NB4 (cell line): ENCODE measurements around the gene RBKS.

Source experiments
- DNase-seq: peaks from one replicate; pipeline ENCODE4 v3.0.0; 2010; ENCODE audit warnings: low read depth
- H3K4me3 ChIP-seq: one replicate; pipeline ENCODE4 v1.5.1; 2011; ENCODE audit warnings: mild to moderate bottlenecking, low read depth, low read length, moderate library complexity
- CTCF ChIP-seq: IDR thresholded peaks from one replicate; pipeline ENCODE4 v1.5.1; 2012; ENCODE audit warnings: low read depth, low read length
- MAX ChIP-seq: IDR thresholded peaks from 2 replicates; pipeline ENCODE4 v1.6.1; 2011; ENCODE audit warnings: low read depth, low read length
- MYC ChIP-seq: IDR thresholded peaks from 2 replicates; pipeline ENCODE4 v1.6.1; 2011; ENCODE audit warnings: low read depth, low read length
- POLR2A ChIP-seq: IDR thresholded peaks from 2 replicates; pipeline ENCODE4 v1.6.1; 2011; ENCODE audit warnings: mild to moderate bottlenecking; ENCODE audit not compliant: insufficient read length; ENCODE audit errors: extremely low read depth

The RBKS gene

GRCh38 chr2:27762951-27763906 lies 127.0 kb downstream of the RBKS start:
- no peak overlapping the region for H3K4me3 ChIP-seq
- no peak for DNase-seq
- TF ChIP-seq MAX (no peak), POLR2A (no peak), CTCF (no peak), MYC (no peak)

- TF ChIP-seq CTCF: no peak
- peak; percentile 29; the same call in 1 of the 2 replicates for TF ChIP-seq MYC
- peak; percentile 25; the same call in 1 of the 2 replicates for TF ChIP-seq MAX
- no peak for TF ChIP-seq POLR2A
- no peak overlapping the region for H3K4me3 ChIP-seq
- peak; percentile 98 for DNase-seq
Observed at GRCh38 chr2:27756544-27757498, 133.4 kb downstream of the RBKS start.

GRCh38 chr2:27756091-27756490 lies 134.1 kb downstream of the RBKS start:
- H3K4me3 ChIP-seq: no peak overlapping the region
- TF ChIP-seq POLR2A: no peak
- TF ChIP-seq MAX: no peak
- no peak for TF ChIP-seq MYC
- TF ChIP-seq CTCF: no peak
- no peak for DNase-seq

- DNase-seq: peak; percentile 40
- H3K4me3 ChIP-seq: no peak overlapping the region
- TF ChIP-seq POLR2A: no peak
- no peak for TF ChIP-seq CTCF
- TF ChIP-seq MYC: no peak
- TF ChIP-seq MAX: no peak
Observed at GRCh38 chr2:27754831-27755230, 135.4 kb downstream of the RBKS start.

GRCh38 chr2:27754138-27754588 lies 136.0 kb downstream of the RBKS start:
- no peak overlapping the region for H3K4me3 ChIP-seq
- TF ChIP-seq MAX (peak; percentile 25; the same call in 1 of the 2 replicates), MYC (no peak), CTCF (peak; percentile 99), POLR2A (no peak)
- DNase-seq: peak; percentile 91
